OCI-LY7 (cell line): ENCODE measurements around the gene NRXN2.

Experiments
- CTCF ChIP-seq: fragments of 200-600 bp; sonication (generic); conservative IDR thresholded peaks from 2 replicates; pipeline ENCODE4 v1.5.1; 2014; ENCODE audit warnings: mild to moderate bottlenecking, antibody characterized with exemption, low read length, moderate library complexity, mixed read lengths
- EZH2phosphoT487 ChIP-seq: fragments of 200-600 bp; sonication (generic); IDR thresholded peaks from 2 replicates; pipeline ENCODE4 v1.6.1; 2018; ENCODE audit warnings: low read depth, borderline replicate concordance, mild to moderate bottlenecking, mixed run types, antibody characterized with exemption, low read length, moderate library complexity, mixed read lengths

GRCh38 chr11:64663656-64664055, 59.3 kb downstream of the NRXN2 start:
- no peak for TF ChIP-seq CTCF
- no peak for TF ChIP-seq EZH2phosphoT487
